ENCODE measurements around the gene ERC1. TPM values are rescaled to one million over a fixed set of nuclear protein-coding genes. Genes with fewer than 3 reads are reported as not detected.

The ERC1 gene
- total RNA-seq, 2 donors from 2014 or later: 18.9 to 72.9 TPM

DNA sequence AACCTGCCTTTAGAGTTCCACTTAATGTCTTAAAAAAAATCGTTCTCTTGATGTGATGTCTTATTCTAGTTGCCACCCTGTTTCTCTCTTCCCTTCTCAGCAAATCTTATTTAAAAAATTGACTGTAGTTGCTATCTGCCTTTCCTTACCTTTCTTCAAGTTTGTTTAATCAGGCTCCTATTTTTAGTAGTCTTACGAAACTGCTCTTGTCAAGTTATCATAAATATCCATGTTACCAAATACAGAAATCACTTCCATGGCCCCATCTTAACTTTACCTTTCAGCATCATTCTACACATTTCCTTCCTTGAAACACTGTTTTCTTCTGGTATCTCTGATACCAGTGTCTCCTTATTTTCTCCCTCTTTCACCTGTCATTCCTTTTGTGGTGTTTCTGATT, 227.3 kb downstream of the ERC1 start:
- TF ChIP-seq, protein P1, sequence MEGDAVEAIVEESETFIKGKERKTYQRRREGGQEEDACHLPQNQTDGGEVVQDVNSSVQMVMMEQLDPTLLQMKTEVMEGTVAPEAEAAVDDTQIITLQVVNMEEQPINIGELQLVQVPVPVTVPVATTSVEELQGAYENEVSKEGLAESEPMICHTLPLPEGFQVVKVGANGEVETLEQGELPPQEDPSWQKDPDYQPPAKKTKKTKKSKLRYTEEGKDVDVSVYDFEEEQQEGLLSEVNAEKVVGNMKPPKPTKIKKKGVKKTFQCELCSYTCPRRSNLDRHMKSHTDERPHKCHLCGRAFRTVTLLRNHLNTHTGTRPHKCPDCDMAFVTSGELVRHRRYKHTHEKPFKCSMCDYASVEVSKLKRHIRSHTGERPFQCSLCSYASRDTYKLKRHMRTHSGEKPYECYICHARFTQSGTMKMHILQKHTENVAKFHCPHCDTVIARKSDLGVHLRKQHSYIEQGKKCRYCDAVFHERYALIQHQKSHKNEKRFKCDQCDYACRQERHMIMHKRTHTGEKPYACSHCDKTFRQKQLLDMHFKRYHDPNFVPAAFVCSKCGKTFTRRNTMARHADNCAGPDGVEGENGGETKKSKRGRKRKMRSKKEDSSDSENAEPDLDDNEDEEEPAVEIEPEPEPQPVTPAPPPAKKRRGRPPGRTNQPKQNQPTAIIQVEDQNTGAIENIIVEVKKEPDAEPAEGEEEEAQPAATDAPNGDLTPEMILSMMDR (IDR thresholded peaks at IDR 0.05): no peak
- TF ChIP-seq POLR2AphosphoS5 (IDR thresholded peaks at IDR 0.05) (no peak), POLR2A (IDR thresholded peaks at IDR 0.05) (no peak)
- DNase-seq (ENCODE audit: low spot score): no peak
- WGBS: 35% methylated on average over 2 of the region's 2 CpGs
- intact Hi-C loops (cut with DNase I): loop anchor here (5.0 kb wide), 1 partner anchor 64 kb away; no protein-coding TSS in a partner anchor
- H3K4me1 ChIP-seq (replicated peaks): peaks cover 39% of the 10 kb centered on the region
- no peak overlapping the region for H3K4me3 ChIP-seq
- H3K9me3 ChIP-seq: no peaks in the 10 kb centered on the region
- peak overlapping the region; percentile 44 to 77 for H3K27ac ChIP-seq
- H3K36me3 ChIP-seq: no peaks in the 10 kb centered on the region
- no peaks in the 10 kb centered on the region for H3K27me3 ChIP-seq (replicated peaks; ENCODE audit: insufficient read depth)

DNA sequence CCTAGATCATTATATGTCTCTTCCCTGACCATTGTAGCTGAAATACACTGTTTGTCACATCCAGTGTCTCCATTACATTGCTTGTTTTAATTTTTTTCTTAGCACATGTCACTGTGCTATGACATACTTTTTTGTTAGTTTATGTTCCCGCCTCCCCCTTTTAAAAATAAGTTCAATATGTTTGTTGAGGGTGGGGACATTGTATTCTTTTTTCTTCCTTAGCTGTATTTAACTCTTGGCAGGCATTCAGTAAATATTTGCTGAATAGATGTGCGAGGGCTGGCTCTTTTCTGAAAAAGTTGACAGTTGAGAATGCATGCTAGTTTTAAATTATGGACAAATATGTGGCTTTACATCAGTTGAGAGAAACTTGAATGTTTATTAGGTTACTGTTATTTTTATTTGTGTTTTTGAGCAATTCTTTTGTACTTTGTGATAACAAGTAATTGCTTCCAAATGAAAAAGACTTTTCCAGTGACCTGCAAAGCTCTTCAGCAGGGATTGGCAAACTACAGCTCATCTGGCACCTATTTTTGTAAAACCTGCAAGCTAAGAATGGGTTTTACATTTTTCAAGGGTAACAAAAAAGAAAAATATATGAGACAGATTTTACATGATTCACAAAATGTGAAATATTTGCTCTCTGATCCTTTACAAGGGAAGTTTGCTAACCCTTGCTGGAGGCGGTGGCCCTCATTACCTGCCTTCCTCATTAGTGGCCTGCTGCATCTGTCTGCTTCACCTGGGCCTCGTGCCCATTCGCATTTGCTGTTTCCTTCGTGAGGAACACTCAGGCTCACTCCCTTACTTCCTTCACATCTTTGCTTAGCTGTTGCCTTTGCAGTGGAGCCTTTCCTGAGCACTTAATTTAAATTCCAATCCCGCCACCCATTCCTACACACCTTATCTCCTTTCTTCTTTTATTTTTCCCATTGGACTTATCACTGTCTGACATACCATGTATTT, 229.4 kb downstream of the ERC1 start:
- WGBS: 34% methylated on average over 7 of the region's 7 CpGs
- no peaks in the 10 kb centered on the region for H3K36me3 ChIP-seq
- intact Hi-C loops (cut with DNase I): no loop called here
- H3K9me3 ChIP-seq: no peaks in the 10 kb centered on the region
- TF ChIP-seq POLR2AphosphoS5 (IDR thresholded peaks at IDR 0.05) (peak; percentile 63), POLR2A (IDR thresholded peaks at IDR 0.05) (no peak)
- TF ChIP-seq, protein P1 (IDR thresholded peaks at IDR 0.05): no peak
- no peak overlapping the region for H3K4me3 ChIP-seq
- peaks cover 39% of the 10 kb centered on the region for H3K4me1 ChIP-seq (replicated peaks)
- H3K27ac ChIP-seq: peak overlapping the region; percentile 44 to 77
- peak; percentile 59 for DNase-seq (ENCODE audit: low spot score)
- H3K27me3 ChIP-seq (replicated peaks; ENCODE audit: insufficient read depth): no peaks in the 10 kb centered on the region

DNA sequence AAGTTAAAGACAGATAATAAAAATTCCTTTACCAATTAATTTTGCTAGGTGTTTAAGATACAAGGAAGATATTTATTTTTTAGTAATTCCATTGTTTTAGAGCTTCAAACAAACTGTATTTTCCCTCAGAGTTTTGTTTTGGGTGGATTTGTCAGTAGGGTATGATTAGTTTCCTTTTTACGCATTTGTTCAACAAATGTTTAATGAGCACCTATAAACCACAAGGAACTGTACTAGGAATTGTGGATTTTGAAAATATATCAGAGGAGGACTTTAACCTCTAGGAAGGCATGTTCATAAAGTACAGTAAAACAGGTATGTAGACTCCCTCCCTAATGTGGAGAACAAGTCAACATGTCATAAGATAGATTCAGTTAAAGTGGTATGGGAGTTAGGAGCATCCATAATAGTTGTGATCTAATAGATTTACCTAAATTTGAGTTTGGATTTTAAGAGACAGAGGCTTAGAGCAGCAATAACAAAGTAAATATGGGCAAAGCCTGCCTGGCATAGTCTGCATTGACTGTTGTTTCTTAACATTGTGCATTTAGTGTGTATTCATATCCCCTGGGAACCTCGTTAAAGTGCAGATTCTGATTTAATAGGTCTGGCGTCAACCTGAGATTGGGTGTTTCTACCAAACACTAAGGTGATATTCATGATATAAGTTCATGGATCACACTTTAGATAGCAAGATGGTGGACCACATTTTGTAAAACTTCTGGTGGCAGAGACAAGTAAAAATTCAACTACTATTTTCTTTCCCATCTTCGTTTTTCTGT, 232.0 kb downstream of the ERC1 start:
- no peaks in the 10 kb centered on the region for H3K36me3 ChIP-seq
- TF ChIP-seq POLR2AphosphoS5 (IDR thresholded peaks at IDR 0.05): peak; percentile 67
- TF ChIP-seq POLR2A (IDR thresholded peaks at IDR 0.05): no peak
- intact Hi-C loops (cut with DNase I): no loop called here
- peak; percentile 48 for DNase-seq (ENCODE audit: low spot score)
- no peaks in the 10 kb centered on the region for H3K9me3 ChIP-seq
- H3K27ac ChIP-seq: peak overlapping the region in 1 of 2 donors; percentile 33
- H3K4me3 ChIP-seq: no peak overlapping the region
- 54% methylated on average over 4 of the region's 4 CpGs for WGBS
- no peaks in the 10 kb centered on the region for H3K27me3 ChIP-seq (replicated peaks; ENCODE audit: insufficient read depth)
- H3K4me1 ChIP-seq (replicated peaks): peaks cover 33% of the 10 kb centered on the region

- Histone ChIP-seq H3K27ac (no peak overlapping the region), H3K4me1 (replicated peaks) (no peaks in the 10 kb centered on the region), H3K4me3 (no peak overlapping the region), H3K36me3 (no peaks in the 10 kb centered on the region), H3K27me3 (replicated peaks; ENCODE audit: insufficient read depth) (no peaks in the 10 kb centered on the region), H3K9me3 (no peaks in the 10 kb centered on the region)
- no peak for DNase-seq (ENCODE audit: low spot score)
- whole genome bisulfite sequencing: 84% methylated on average over 3 of the region's 3 CpGs
- intact Hi-C loops (cut with DNase I): no loop called here
- TF ChIP-seq POLR2A (IDR thresholded peaks at IDR 0.05): no peak
- TF ChIP-seq, protein P1 (IDR thresholded peaks at IDR 0.05): no peak
- no peak for TF ChIP-seq POLR2AphosphoS5 (IDR thresholded peaks at IDR 0.05)
Observed at GRCh38 chr12:1226951-1227350, 235.9 kb downstream of the ERC1 start.

GRCh38 chr12:1234073-1234472, 243.1 kb downstream of the ERC1 start:
- Histone ChIP-seq H3K27me3 (replicated peaks; ENCODE audit: insufficient read depth) (no peaks in the 10 kb centered on the region), H3K4me3 (no peak overlapping the region), H3K4me1 (replicated peaks) (no peaks in the 10 kb centered on the region), H3K27ac (no peak overlapping the region), H3K36me3 (no peaks in the 10 kb centered on the region), H3K9me3 (no peaks in the 10 kb centered on the region)
- 78% methylated on average over 2 of the region's 2 CpGs for WGBS
- intact Hi-C loops (cut with DNase I): no loop called here
- TF ChIP-seq POLR2A (IDR thresholded peaks at IDR 0.05) (no peak), POLR2AphosphoS5 (IDR thresholded peaks at IDR 0.05) (no peak)
- TF ChIP-seq, protein P1 (IDR thresholded peaks at IDR 0.05): no peak
- DNase-seq (ENCODE audit: low spot score): no peak
